Stimulated activated memory B cell treated with anti-CD40 and anti-IgM and Interleukin-4, amounts not matched to agents 10 μg/mL and 1 μg/mL and 100 μg/mL, for 72 hours (primary cell): ENCODE results near the gene AHNAK.
"Not testable (repeated sequence)": the region's sequence is repeated elsewhere in the genome, so short reads cannot be mapped to it uniquely, and the experiment has no call there.

ENCODE experiments used
- ATAC-seq: fragments of 150-1000 bp; cut with Tn5 transposase; 2 replicates; pipeline ENCODE4 v1.10.0; 2021
- H3K27ac Mint-ChIP-seq: one replicate; pipeline ENCODE4 v1.8.0; 2022; ENCODE audit warnings: mild to moderate bottlenecking, mixed read lengths
- H3K27me3 Mint-ChIP-seq: one replicate; pipeline ENCODE4 v1.8.0; 2022; ENCODE audit warnings: mixed read lengths
- H3K36me3 Mint-ChIP-seq: one replicate; pipeline ENCODE4 v1.8.0; 2022; ENCODE audit warnings: mixed read lengths
- H3K4me1 Mint-ChIP-seq: one replicate; pipeline ENCODE4 v1.8.0; 2022; ENCODE audit warnings: mixed read lengths
- H3K4me3 Mint-ChIP-seq: one replicate; pipeline ENCODE4 v1.8.0; 2022; ENCODE audit warnings: mild to moderate bottlenecking, moderate library complexity, mixed read lengths
- H3K9me3 Mint-ChIP-seq: one replicate; pipeline ENCODE4 v1.8.0; 2022; ENCODE audit warnings: mixed read lengths

The AHNAK gene

GRCh38 chr11:62575156-62575555 is 28.6 kb upstream of the AHNAK start:
- Mint-ChIP-seq H3K9me3 (no peaks in the 10 kb centered on the region), H3K27ac (peak overlapping the region; percentile 98), H3K36me3 (peaks cover 67% of the 10 kb centered on the region), H3K4me3 (peak overlapping the region; percentile 98), H3K4me1 (peaks cover 49% of the 10 kb centered on the region), H3K27me3 (no peaks in the 10 kb centered on the region)
- ATAC-seq: no peak

GRCh38 chr11:62574363-62575071 is 27.9 kb upstream of the AHNAK start:
- Mint-ChIP-seq H3K27me3 (no peaks in the 10 kb centered on the region), H3K4me1 (peaks cover 53% of the 10 kb centered on the region), H3K4me3 (peak overlapping the region; percentile 98), H3K9me3 (no peaks in the 10 kb centered on the region), H3K36me3 (peaks cover 70% of the 10 kb centered on the region), H3K27ac (peak overlapping the region; percentile 98)
- peak; percentile 18 for ATAC-seq

GRCh38 chr11:62573592-62574362 is 27.2 kb upstream of the AHNAK start, which contains the start of gene EEF1G:
Gene EEF1G (minus strand): TSS chr11:62573891. CDS start chr11:62573842, 49 bp downstream.
- Mint-ChIP-seq H3K27ac (peak within 1 kb of the TSS; percentile 98), H3K4me1 (peaks cover 53% of the 10 kb centered on the region), H3K27me3 (no peaks in the 10 kb centered on the region), H3K36me3 (peaks cover 69% of the 10 kb centered on the region), H3K9me3 (no peaks in the 10 kb centered on the region), H3K4me3 (peak within 1 kb of the TSS; percentile 98)
- ATAC-seq: peak; percentile 95

- peak overlapping the region; percentile 98 for H3K4me3 Mint-ChIP-seq
- no peaks in the 10 kb centered on the region for H3K27me3 Mint-ChIP-seq
- peaks cover 53% of the 10 kb centered on the region for H3K4me1 Mint-ChIP-seq
- no peaks in the 10 kb centered on the region for H3K9me3 Mint-ChIP-seq
- H3K36me3 Mint-ChIP-seq: peaks cover 62% of the 10 kb centered on the region
- peak; percentile 3 for ATAC-seq
- H3K27ac Mint-ChIP-seq: peak overlapping the region; percentile 98
Measured at GRCh38 chr11:62573006-62573591, 26.5 kb upstream of the AHNAK start.

GRCh38 chr11:62572431-62572830 is 25.8 kb upstream of the AHNAK start:
- no peak for ATAC-seq
- peak overlapping the region; percentile 98 for H3K27ac Mint-ChIP-seq
- peak overlapping the region; percentile 98 for H3K4me3 Mint-ChIP-seq
- H3K4me1 Mint-ChIP-seq: peaks cover 57% of the 10 kb centered on the region
- H3K9me3 Mint-ChIP-seq: no peaks in the 10 kb centered on the region
- H3K36me3 Mint-ChIP-seq: peaks cover 61% of the 10 kb centered on the region
- no peaks in the 10 kb centered on the region for H3K27me3 Mint-ChIP-seq

- Mint-ChIP-seq H3K27ac (peak overlapping the region; percentile 98), H3K36me3 (peaks cover 61% of the 10 kb centered on the region), H3K4me1 (peaks cover 67% of the 10 kb centered on the region), H3K4me3 (peak overlapping the region; percentile 62)
- H3K27me3 Mint-ChIP-seq, ATAC-seq, H3K9me3 Mint-ChIP-seq: not testable (repeated sequence)
Measured at GRCh38 chr11:62571493-62571892, 24.9 kb upstream of the AHNAK start.

- H3K36me3 Mint-ChIP-seq: peaks cover 62% of the 10 kb centered on the region
- H3K27me3 Mint-ChIP-seq, H3K9me3 Mint-ChIP-seq, ATAC-seq: not testable (repeated sequence)
- H3K4me3 Mint-ChIP-seq: peak overlapping the region; percentile 62
- H3K4me1 Mint-ChIP-seq: peaks cover 72% of the 10 kb centered on the region
- peak overlapping the region; percentile 98 for H3K27ac Mint-ChIP-seq
Measured at GRCh38 chr11:62570903-62571302, 24.3 kb upstream of the AHNAK start.

GRCh38 chr11:62569611-62570010 is 23.0 kb upstream of the AHNAK start:
- Mint-ChIP-seq H3K36me3 (peaks cover 62% of the 10 kb centered on the region), H3K4me1 (peaks cover 65% of the 10 kb centered on the region), H3K27me3 (no peaks in the 10 kb centered on the region), H3K9me3 (no peaks in the 10 kb centered on the region), H3K27ac (peak overlapping the region; percentile 98), H3K4me3 (no peak overlapping the region)
- no peak for ATAC-seq

- ATAC-seq: peak; percentile 80
- H3K36me3 Mint-ChIP-seq: peaks cover 49% of the 10 kb centered on the region
- H3K4me1 Mint-ChIP-seq: peaks cover 50% of the 10 kb centered on the region
Measured at GRCh38 chr11:62567018-62567633, 20.5 kb upstream of the AHNAK start.

GRCh38 chr11:62566247-62566646 is 19.6 kb upstream of the AHNAK start:
- Mint-ChIP-seq H3K9me3 (no peaks in the 10 kb centered on the region), H3K36me3 (peaks cover 49% of the 10 kb centered on the region), H3K27ac (peak overlapping the region; percentile 85), H3K4me1 (peaks cover 50% of the 10 kb centered on the region), H3K4me3 (no peak overlapping the region), H3K27me3 (no peaks in the 10 kb centered on the region)
- ATAC-seq: no peak

More at GRCh38 chr11:62567018-62567633, 20.5 kb upstream of the AHNAK start:
- Mint-ChIP-seq H3K27ac (peak overlapping the region; percentile 85), H3K4me3 (peak overlapping the region; percentile 41), H3K27me3 (no peaks in the 10 kb centered on the region), H3K9me3 (no peaks in the 10 kb centered on the region)

- H3K9me3 Mint-ChIP-seq: no peaks in the 10 kb centered on the region
- peak overlapping the region; percentile 85 for H3K27ac Mint-ChIP-seq
- H3K36me3 Mint-ChIP-seq: peaks cover 49% of the 10 kb centered on the region
- peaks cover 50% of the 10 kb centered on the region for H3K4me1 Mint-ChIP-seq
- H3K27me3 Mint-ChIP-seq: no peaks in the 10 kb centered on the region
- ATAC-seq: no peak
- no peak overlapping the region for H3K4me3 Mint-ChIP-seq
Measured at GRCh38 chr11:62565100-62565802, 18.6 kb upstream of the AHNAK start.

GRCh38 chr11:62561677-62562230 is 15.1 kb upstream of the AHNAK start:
- peaks cover 54% of the 10 kb centered on the region for H3K36me3 Mint-ChIP-seq
- not testable (repeated sequence) for ATAC-seq, H3K27ac Mint-ChIP-seq, H3K9me3 Mint-ChIP-seq, H3K27me3 Mint-ChIP-seq, H3K4me3 Mint-ChIP-seq
- H3K4me1 Mint-ChIP-seq: peaks cover 62% of the 10 kb centered on the region

GRCh38 chr11:62560566-62561103 is 14.0 kb upstream of the AHNAK start:
- no peaks in the 10 kb centered on the region for H3K9me3 Mint-ChIP-seq
- H3K4me3 Mint-ChIP-seq: no peak overlapping the region
- peak overlapping the region; percentile 96 for H3K27ac Mint-ChIP-seq
- peaks cover 62% of the 10 kb centered on the region for H3K4me1 Mint-ChIP-seq
- peak; percentile 21 for ATAC-seq
- H3K27me3 Mint-ChIP-seq: no peaks in the 10 kb centered on the region
- H3K36me3 Mint-ChIP-seq: peaks cover 42% of the 10 kb centered on the region

- not testable (repeated sequence) for H3K27me3 Mint-ChIP-seq, H3K9me3 Mint-ChIP-seq, ATAC-seq, H3K4me3 Mint-ChIP-seq
- Mint-ChIP-seq H3K36me3 (peaks cover 39% of the 10 kb centered on the region), H3K4me1 (peaks cover 70% of the 10 kb centered on the region), H3K27ac (peak overlapping the region; percentile 96)
Measured at GRCh38 chr11:62559626-62560025, 13.0 kb upstream of the AHNAK start.
